NB4 (cell line): ENCODE results near the gene DGKQ.

Experiments used
- MYC ChIP-seq: IDR thresholded peaks from 2 replicates; pipeline ENCODE4 v1.6.1; 2011; ENCODE audit warnings: low read depth, low read length
- POLR2A ChIP-seq: IDR thresholded peaks from 2 replicates; pipeline ENCODE4 v1.6.1; 2011; ENCODE audit warnings: mild to moderate bottlenecking; ENCODE audit not compliant: insufficient read length; ENCODE audit errors: extremely low read depth
- TF ChIP-seq, protein P1 (sequence below): IDR thresholded peaks from one replicate; pipeline ENCODE4 v1.5.1; 2012; ENCODE audit warnings: low read depth, low read length

DNA sequence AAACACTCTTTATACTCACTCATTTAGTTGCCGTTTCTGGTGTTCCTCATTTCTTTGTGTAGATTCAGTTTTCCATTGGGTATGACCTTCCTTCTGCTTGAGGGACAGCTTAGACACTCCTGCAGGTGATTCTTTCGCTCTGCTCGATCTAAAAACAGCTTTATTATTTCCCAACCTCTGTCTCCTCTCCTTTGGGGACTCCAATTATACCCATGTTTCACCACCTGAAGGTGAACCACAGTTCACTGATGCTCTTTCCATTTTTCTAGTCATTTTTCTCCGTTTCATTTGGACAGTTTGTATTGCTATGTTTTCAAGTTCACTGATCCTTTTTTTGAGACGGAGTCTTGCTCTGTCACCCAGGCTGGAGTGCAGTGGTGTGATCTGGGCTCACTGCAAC lies 33.5 kb upstream of the DGKQ start:
- TF ChIP-seq, protein P1, sequence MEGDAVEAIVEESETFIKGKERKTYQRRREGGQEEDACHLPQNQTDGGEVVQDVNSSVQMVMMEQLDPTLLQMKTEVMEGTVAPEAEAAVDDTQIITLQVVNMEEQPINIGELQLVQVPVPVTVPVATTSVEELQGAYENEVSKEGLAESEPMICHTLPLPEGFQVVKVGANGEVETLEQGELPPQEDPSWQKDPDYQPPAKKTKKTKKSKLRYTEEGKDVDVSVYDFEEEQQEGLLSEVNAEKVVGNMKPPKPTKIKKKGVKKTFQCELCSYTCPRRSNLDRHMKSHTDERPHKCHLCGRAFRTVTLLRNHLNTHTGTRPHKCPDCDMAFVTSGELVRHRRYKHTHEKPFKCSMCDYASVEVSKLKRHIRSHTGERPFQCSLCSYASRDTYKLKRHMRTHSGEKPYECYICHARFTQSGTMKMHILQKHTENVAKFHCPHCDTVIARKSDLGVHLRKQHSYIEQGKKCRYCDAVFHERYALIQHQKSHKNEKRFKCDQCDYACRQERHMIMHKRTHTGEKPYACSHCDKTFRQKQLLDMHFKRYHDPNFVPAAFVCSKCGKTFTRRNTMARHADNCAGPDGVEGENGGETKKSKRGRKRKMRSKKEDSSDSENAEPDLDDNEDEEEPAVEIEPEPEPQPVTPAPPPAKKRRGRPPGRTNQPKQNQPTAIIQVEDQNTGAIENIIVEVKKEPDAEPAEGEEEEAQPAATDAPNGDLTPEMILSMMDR = no peak
- no peak for TF ChIP-seq POLR2A
- TF ChIP-seq MYC = no peak
